ENCODE results near the gene CH25H. TPM values are rescaled to one million over a fixed set of nuclear protein-coding genes. Genes with fewer than 3 reads are reported as not detected.

The CH25H gene
- total RNA-seq, 1 donor = 5.8 TPM

DNA sequence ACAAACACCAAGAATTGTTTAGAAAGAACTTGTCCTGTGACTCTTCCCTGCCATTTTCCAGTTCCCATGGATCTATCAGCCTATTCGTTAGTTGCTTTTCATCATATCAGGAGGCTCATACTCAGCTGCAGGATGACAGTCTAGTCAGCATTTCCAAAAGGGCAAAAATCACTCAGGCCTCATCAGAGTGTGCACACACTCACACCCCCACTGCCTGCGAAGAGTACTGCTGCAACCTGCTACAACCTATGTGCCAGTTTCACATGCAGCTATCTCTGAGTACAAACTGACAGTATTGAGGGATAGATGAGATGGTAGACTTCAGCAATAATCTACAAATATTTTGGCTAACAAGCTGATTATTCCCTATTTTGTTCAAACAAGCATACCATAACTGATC is 24.2 kb downstream of the CH25H start:
- H3K79me2 ChIP-seq (ENCODE audit: insufficient read depth, low read length) = no peaks in the 10 kb centered on the region
- H3K27me3 ChIP-seq (ENCODE audit: insufficient read depth, low read length) = no peaks in the 10 kb centered on the region
- peaks cover 8% of the 10 kb centered on the region for H3K4me1 ChIP-seq (ENCODE audit: insufficient read depth, low read length)
- no peak overlapping the region for H3K4me2 ChIP-seq (ENCODE audit: insufficient read depth, low read length)
- no peaks in the 10 kb centered on the region for H3K9me3 ChIP-seq (ENCODE audit: low read depth, low read length)
- no peaks in the 10 kb centered on the region for H3K36me3 ChIP-seq (ENCODE audit: insufficient read depth, low read length)
- DNase-seq (ENCODE audit: insufficient read length, low spot score, missing footprints) = no peak
- H3K4me3 ChIP-seq (ENCODE audit: insufficient read depth, low read length) = no peak overlapping the region
- no peak overlapping the region for H2AFZ ChIP-seq (ENCODE audit: low read length)
- no peak overlapping the region for H3K27ac ChIP-seq (ENCODE audit: low read depth, low read length)
- TF ChIP-seq, protein P1, sequence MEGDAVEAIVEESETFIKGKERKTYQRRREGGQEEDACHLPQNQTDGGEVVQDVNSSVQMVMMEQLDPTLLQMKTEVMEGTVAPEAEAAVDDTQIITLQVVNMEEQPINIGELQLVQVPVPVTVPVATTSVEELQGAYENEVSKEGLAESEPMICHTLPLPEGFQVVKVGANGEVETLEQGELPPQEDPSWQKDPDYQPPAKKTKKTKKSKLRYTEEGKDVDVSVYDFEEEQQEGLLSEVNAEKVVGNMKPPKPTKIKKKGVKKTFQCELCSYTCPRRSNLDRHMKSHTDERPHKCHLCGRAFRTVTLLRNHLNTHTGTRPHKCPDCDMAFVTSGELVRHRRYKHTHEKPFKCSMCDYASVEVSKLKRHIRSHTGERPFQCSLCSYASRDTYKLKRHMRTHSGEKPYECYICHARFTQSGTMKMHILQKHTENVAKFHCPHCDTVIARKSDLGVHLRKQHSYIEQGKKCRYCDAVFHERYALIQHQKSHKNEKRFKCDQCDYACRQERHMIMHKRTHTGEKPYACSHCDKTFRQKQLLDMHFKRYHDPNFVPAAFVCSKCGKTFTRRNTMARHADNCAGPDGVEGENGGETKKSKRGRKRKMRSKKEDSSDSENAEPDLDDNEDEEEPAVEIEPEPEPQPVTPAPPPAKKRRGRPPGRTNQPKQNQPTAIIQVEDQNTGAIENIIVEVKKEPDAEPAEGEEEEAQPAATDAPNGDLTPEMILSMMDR (IDR thresholded peaks at IDR 0.05; ENCODE audit: extremely low read depth, low read depth, low read length) = no peak
- H4K20me1 ChIP-seq (ENCODE audit: insufficient read depth, low read length) = no peaks in the 10 kb centered on the region

DNA sequence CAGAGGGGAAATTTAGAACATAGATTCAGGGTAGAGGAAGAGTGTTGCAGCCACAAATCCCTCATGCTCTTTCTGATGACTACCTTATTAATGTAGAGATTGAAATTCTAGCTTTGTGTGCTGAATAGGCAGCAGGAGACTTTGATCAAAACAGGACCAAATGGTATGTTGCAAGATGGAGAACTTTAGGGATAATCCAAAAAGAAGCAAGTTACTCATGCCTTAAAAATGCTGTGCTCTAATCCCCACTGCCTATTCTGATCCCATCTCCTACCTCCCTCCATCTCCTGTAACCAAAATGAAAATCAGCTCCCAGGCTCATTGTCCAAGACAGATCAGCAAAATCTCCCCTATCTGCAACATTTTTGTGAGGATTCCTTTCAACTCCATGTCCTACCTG is 31.3 kb downstream of the CH25H start:
- H3K27me3 ChIP-seq (ENCODE audit: insufficient read depth, low read length) = no peaks in the 10 kb centered on the region
- no peak for DNase-seq (ENCODE audit: insufficient read length, low spot score, missing footprints)
- H2AFZ ChIP-seq (ENCODE audit: low read length) = no peak overlapping the region

DNA sequence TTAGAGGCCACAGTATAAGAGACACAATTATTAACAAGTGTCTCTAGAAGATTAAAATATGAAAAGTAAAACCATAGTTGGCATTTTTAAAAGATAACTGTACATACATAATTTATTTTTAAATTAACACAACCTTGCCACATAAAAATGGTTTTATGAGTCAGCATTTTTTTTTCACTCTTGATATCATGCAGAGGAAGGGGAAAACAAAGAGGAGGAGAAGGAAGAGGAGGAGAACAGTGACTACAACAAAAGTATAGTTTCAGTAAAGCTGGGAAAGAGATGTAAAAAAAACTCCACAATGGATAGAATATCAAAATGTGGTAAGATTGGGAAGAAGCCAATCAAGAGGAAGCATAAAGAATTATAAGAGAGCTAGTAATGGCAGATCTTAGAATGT is 34.0 kb downstream of the CH25H start:
- Histone ChIP-seq H3K27me3 (ENCODE audit: insufficient read depth, low read length) (no peaks in the 10 kb centered on the region), H3K4me3 (ENCODE audit: insufficient read depth, low read length) (no peak overlapping the region), H3K27ac (ENCODE audit: low read depth, low read length) (peak overlapping the region; percentile 6), H3K79me2 (ENCODE audit: insufficient read depth, low read length) (no peaks in the 10 kb centered on the region), H4K20me1 (ENCODE audit: insufficient read depth, low read length) (no peaks in the 10 kb centered on the region), H3K4me2 (ENCODE audit: insufficient read depth, low read length) (peak overlapping the region; percentile 3), H2AFZ (ENCODE audit: low read length) (peak overlapping the region; percentile 7), H3K4me1 (ENCODE audit: insufficient read depth, low read length) (peaks cover 23% of the 10 kb centered on the region), H3K36me3 (ENCODE audit: insufficient read depth, low read length) (no peaks in the 10 kb centered on the region), H3K9me3 (ENCODE audit: low read depth, low read length) (no peaks in the 10 kb centered on the region)
- no peak for DNase-seq (ENCODE audit: insufficient read length, low spot score, missing footprints)
- TF ChIP-seq, protein P1 (IDR thresholded peaks at IDR 0.05; ENCODE audit: extremely low read depth, low read depth, low read length) = no peak

More for the DNA sequence above, 31.3 kb downstream of the CH25H start:
- Histone ChIP-seq H3K4me3 (ENCODE audit: insufficient read depth, low read length) (no peak overlapping the region), H3K4me1 (ENCODE audit: insufficient read depth, low read length) (peaks cover 23% of the 10 kb centered on the region), H3K79me2 (ENCODE audit: insufficient read depth, low read length) (no peaks in the 10 kb centered on the region), H3K36me3 (ENCODE audit: insufficient read depth, low read length) (no peaks in the 10 kb centered on the region), H3K4me2 (ENCODE audit: insufficient read depth, low read length) (no peak overlapping the region), H4K20me1 (ENCODE audit: insufficient read depth, low read length) (no peaks in the 10 kb centered on the region), H3K9me3 (ENCODE audit: low read depth, low read length) (no peaks in the 10 kb centered on the region), H3K27ac (ENCODE audit: low read depth, low read length) (no peak overlapping the region)
- TF ChIP-seq, protein P1 (IDR thresholded peaks at IDR 0.05; ENCODE audit: extremely low read depth, low read depth, low read length) = no peak

DNA sequence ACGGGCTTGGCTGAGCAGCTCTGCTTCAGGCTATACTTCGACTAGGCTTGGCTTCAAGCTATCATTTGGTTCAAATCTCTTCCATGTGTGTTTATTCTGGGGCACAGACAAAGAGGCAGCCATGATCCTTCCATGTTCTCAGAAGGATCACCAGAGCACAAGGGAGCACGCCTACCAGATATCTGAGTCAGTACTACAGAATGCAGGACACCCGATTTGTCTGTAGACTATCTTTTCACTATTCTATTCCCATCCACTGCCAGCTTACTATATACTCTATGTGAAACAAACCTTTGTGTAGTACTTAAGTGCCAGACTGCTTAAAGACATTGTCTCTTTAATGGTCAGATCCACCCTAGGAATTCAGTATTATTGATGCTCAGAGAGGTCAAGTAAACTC is 35.1 kb downstream of the CH25H start:
- Histone ChIP-seq H3K36me3 (ENCODE audit: insufficient read depth, low read length) (no peaks in the 10 kb centered on the region), H3K4me2 (ENCODE audit: insufficient read depth, low read length) (peak overlapping the region; percentile 3), H3K9me3 (ENCODE audit: low read depth, low read length) (no peaks in the 10 kb centered on the region), H3K79me2 (ENCODE audit: insufficient read depth, low read length) (no peaks in the 10 kb centered on the region), H3K4me3 (ENCODE audit: insufficient read depth, low read length) (no peak overlapping the region), H4K20me1 (ENCODE audit: insufficient read depth, low read length) (no peaks in the 10 kb centered on the region), H3K4me1 (ENCODE audit: insufficient read depth, low read length) (peaks cover 23% of the 10 kb centered on the region), H2AFZ (ENCODE audit: low read length) (peak overlapping the region; percentile 44), H3K27ac (ENCODE audit: low read depth, low read length) (no peak overlapping the region), H3K27me3 (ENCODE audit: insufficient read depth, low read length) (no peaks in the 10 kb centered on the region)
- TF ChIP-seq, protein P1 (IDR thresholded peaks at IDR 0.05; ENCODE audit: extremely low read depth, low read depth, low read length) = no peak
- no peak for DNase-seq (ENCODE audit: insufficient read length, low spot score, missing footprints)

Measured in osteoblast (primary cell).